Measurements from ENCODE around the gene ZNF615. TPM values are rescaled to one million over a fixed set of nuclear protein-coding genes. Genes with fewer than 3 reads are reported as not detected.

Gene ZNF615
- total RNA-seq, 2 donors from 2014 or later = 29.4 to 35.8 TPM

DNA sequence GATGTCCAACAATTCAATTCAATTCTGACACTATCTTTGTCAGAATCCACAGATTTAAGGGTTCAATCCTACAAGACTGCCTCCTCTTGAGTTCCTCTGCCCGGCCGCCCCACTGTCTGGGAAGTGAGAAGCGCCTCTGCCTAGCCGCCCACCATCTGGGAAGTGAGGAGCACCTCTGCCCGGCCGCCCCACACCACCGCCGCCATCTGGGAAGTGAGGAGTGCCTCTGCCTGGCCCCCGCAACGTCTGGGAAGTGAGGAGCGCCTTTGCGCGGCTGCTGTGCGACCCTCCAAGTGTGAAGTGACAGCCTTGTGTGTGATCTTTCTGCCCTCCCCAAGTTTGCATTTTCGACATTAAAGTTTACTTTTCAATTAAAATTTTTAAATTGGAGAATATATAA is 14.2 kb upstream of the ZNF615 start:
- H3K4me3 ChIP-seq = no peak overlapping the region
- intact Hi-C loops (cut with DNase I) = no loop called here
- peaks cover 10 to 12% of the 10 kb centered on the region in 2 donors for H3K36me3 ChIP-seq
- H3K9me3 ChIP-seq = no peaks in the 10 kb centered on the region
- no peaks in the 10 kb centered on the region for H3K4me1 ChIP-seq (replicated peaks)
- TF ChIP-seq POLR2AphosphoS5 (IDR thresholded peaks at IDR 0.05) (no peak), POLR2A (IDR thresholded peaks at IDR 0.05) (no peak), CTCF (IDR thresholded peaks at IDR 0.05) (no peak)
- H3K27me3 ChIP-seq (replicated peaks; ENCODE audit: insufficient read depth) = no peaks in the 10 kb centered on the region
- DNase-seq (ENCODE audit: low spot score) = no peak
- WGBS = 98% methylated on average over 15 of the region's 15 CpGs
- no peak overlapping the region for H3K27ac ChIP-seq

GRCh38 chr19:52020506-52020905 is 12.5 kb upstream of the ZNF615 start:
- Histone ChIP-seq H3K27ac (no peak overlapping the region), H3K4me1 (replicated peaks) (no peaks in the 10 kb centered on the region), H3K4me3 (no peak overlapping the region), H3K9me3 (no peaks in the 10 kb centered on the region), H3K27me3 (replicated peaks; ENCODE audit: insufficient read depth) (no peaks in the 10 kb centered on the region), H3K36me3 (peaks cover 14 to 21% of the 10 kb centered on the region in 2 donors)
- TF ChIP-seq POLR2A (IDR thresholded peaks at IDR 0.05) = no peak
- no peak for TF ChIP-seq POLR2AphosphoS5 (IDR thresholded peaks at IDR 0.05)
- 87% methylated on average over 4 of the region's 4 CpGs for WGBS
- intact Hi-C loops (cut with DNase I) = no loop called here
- no peak for DNase-seq (ENCODE audit: low spot score)

GRCh38 chr19:52010674-52011073 is 2.7 kb upstream of the ZNF615 start:
- Histone ChIP-seq H3K4me3 (no peak overlapping the region), H3K36me3 (no peaks in the 10 kb centered on the region), H3K27ac (no peak overlapping the region), H3K27me3 (replicated peaks; ENCODE audit: insufficient read depth) (no peaks in the 10 kb centered on the region), H3K4me1 (replicated peaks) (no peaks in the 10 kb centered on the region), H3K9me3 (no peaks in the 10 kb centered on the region)
- WGBS = 85% methylated on average over 1 of the region's 1 CpG
- no peak for TF ChIP-seq POLR2AphosphoS5 (IDR thresholded peaks at IDR 0.05)
- no peak for TF ChIP-seq POLR2A (IDR thresholded peaks at IDR 0.05)
- TF ChIP-seq CTCF (IDR thresholded peaks at IDR 0.05) = no peak
- no peak for DNase-seq (ENCODE audit: low spot score)
- intact Hi-C loops (cut with DNase I) = no loop called here

GRCh38 chr19:52007451-52007805 is 583 bp downstream of the ZNF615 start:
- WGBS = 4% methylated on average over 9 of the region's 9 CpGs
- Histone ChIP-seq H3K36me3 (no peaks in the 10 kb centered on the region), H3K9me3 (no peaks in the 10 kb centered on the region), H3K27me3 (replicated peaks; ENCODE audit: insufficient read depth) (no peaks in the 10 kb centered on the region), H3K4me3 (peak overlapping the region; percentile 74 to 79), H3K27ac (peak overlapping the region; percentile 89 to 92), H3K4me1 (replicated peaks) (no peaks in the 10 kb centered on the region)
- TF ChIP-seq CTCF (IDR thresholded peaks at IDR 0.05) = no peak
- no peak for TF ChIP-seq POLR2AphosphoS5 (IDR thresholded peaks at IDR 0.05)
- no peak for TF ChIP-seq POLR2A (IDR thresholded peaks at IDR 0.05)
- intact Hi-C loops (cut with DNase I) = loop anchor here (5.0 kb wide), 1 partner anchor 40 kb away; the partner anchor contains the start of gene ZNF432
- DNase-seq (ENCODE audit: low spot score) = no peak

GRCh38 chr19:51994048-51994644 is 13.9 kb downstream of the ZNF615 start:
- DNase-seq (ENCODE audit: low spot score) = no peak
- H3K9me3 ChIP-seq = peaks cover 10% of the 10 kb centered on the region
- no peak overlapping the region for H3K4me3 ChIP-seq
- no peaks in the 10 kb centered on the region for H3K4me1 ChIP-seq (replicated peaks)
- WGBS = 100% methylated on average over 2 of the region's 2 CpGs
- H3K27ac ChIP-seq = no peak overlapping the region
- intact Hi-C loops (cut with DNase I) = no loop called here
- peaks cover 19 to 38% of the 10 kb centered on the region in 2 donors for H3K36me3 ChIP-seq
- no peak for TF ChIP-seq POLR2AphosphoS5 (IDR thresholded peaks at IDR 0.05)
- no peaks in the 10 kb centered on the region for H3K27me3 ChIP-seq (replicated peaks; ENCODE audit: insufficient read depth)

GRCh38 chr19:51993422-51993821 is 14.6 kb downstream of the ZNF615 start:
- TF ChIP-seq CTCF (IDR thresholded peaks at IDR 0.05) (no peak), POLR2AphosphoS5 (IDR thresholded peaks at IDR 0.05) (no peak), POLR2A (IDR thresholded peaks at IDR 0.05) (no peak)
- Histone ChIP-seq H3K4me3 (no peak overlapping the region), H3K9me3 (peaks cover 10% of the 10 kb centered on the region), H3K27me3 (replicated peaks; ENCODE audit: insufficient read depth) (no peaks in the 10 kb centered on the region), H3K4me1 (replicated peaks) (no peaks in the 10 kb centered on the region), H3K27ac (no peak overlapping the region), H3K36me3 (peaks cover 12 to 32% of the 10 kb centered on the region in 2 donors)
- WGBS = 97% methylated on average over 10 of the region's 10 CpGs
- intact Hi-C loops (cut with DNase I) = no loop called here
- DNase-seq (ENCODE audit: low spot score) = no peak
